Measurements from ENCODE around the gene MED14.

Gene MED14

GRCh38 chrX:40663078-40663740, 72.1 kb downstream of the MED14 start:
- DNase-seq = no peak

- no peak for DNase-seq
Observed at GRCh38 chrX:40661489-40661888, 73.9 kb downstream of the MED14 start.

- no peak for DNase-seq
Observed at GRCh38 chrX:40660381-40660780, 75.0 kb downstream of the MED14 start.

- DNase-seq = no peak
Observed at GRCh38 chrX:40653535-40653934, 81.8 kb downstream of the MED14 start.

GRCh38 chrX:40652664-40653063, 82.7 kb downstream of the MED14 start:
- no peak for DNase-seq

GRCh38 chrX:40651620-40652223, 83.6 kb downstream of the MED14 start:
- DNase-seq = peak; percentile 76

GRCh38 chrX:40647307-40648197, 87.8 kb downstream of the MED14 start, which contains the start of gene CXorf38:
TSS of gene CXorf38 (minus strand) at chrX:40647561. CDS start at chrX:40647520, 41 bp downstream.
- DNase-seq = peak; percentile 95

GRCh38 chrX:40646489-40647306, 88.6 kb downstream of the MED14 start:
- peak; percentile 15 for DNase-seq

GRCh38 chrX:40644821-40645358, 90.5 kb downstream of the MED14 start:
- peak; percentile 28 for DNase-seq

GRCh38 chrX:40644176-40644575, 91.2 kb downstream of the MED14 start:
- no peak for DNase-seq

GRCh38 chrX:40637687-40638086, 97.7 kb downstream of the MED14 start:
- no peak for DNase-seq

- no peak for DNase-seq
Observed at GRCh38 chrX:40632199-40632598, 103.1 kb downstream of the MED14 start.

- DNase-seq = no peak
Observed at GRCh38 chrX:40628506-40628905, 106.8 kb downstream of the MED14 start.

- no peak for DNase-seq
Observed at GRCh38 chrX:40625294-40625693, 110.0 kb downstream of the MED14 start.

GRCh38 chrX:40623665-40624064, 111.7 kb downstream of the MED14 start:
- no peak for DNase-seq

- no peak for DNase-seq
Observed at GRCh38 chrX:40623139-40623536, 112.2 kb downstream of the MED14 start, which contains the start of gene MPC1L. TSS of gene MPC1L (plus strand) at chrX:40623428. CDS start at chrX:40623566, 138 bp downstream.

GRCh38 chrX:40622479-40623138, 112.7 kb downstream of the MED14 start:
- DNase-seq = no peak

- DNase-seq = no peak
Observed at GRCh38 chrX:40617566-40617965, 117.8 kb downstream of the MED14 start.

- DNase-seq = no peak
Observed at GRCh38 chrX:40615976-40616375, 119.4 kb downstream of the MED14 start.

- DNase-seq = no peak
Observed at GRCh38 chrX:40612511-40612910, 122.8 kb downstream of the MED14 start.

GRCh38 chrX:40607381-40607780, 128.0 kb downstream of the MED14 start:
- DNase-seq = no peak

- no peak for DNase-seq
Observed at GRCh38 chrX:40603446-40603845, 131.9 kb downstream of the MED14 start.

Measured in effector CD4-positive, alpha-beta T cell (primary cell).